Measurements from ENCODE around the gene CYP2S1. TPM values are rescaled to one million over a fixed set of nuclear protein-coding genes. Genes with fewer than 3 reads are reported as not detected.
A peak's percentile ranks its signal among the peaks of the same experiment; 100 is the strongest.
"Not testable (repeated sequence)": the region's sequence is repeated elsewhere in the genome, so short reads cannot be mapped to it uniquely, and the experiment has no call there.

The CYP2S1 gene
- 10 to 100 TPM in 2 of 3 donors, 1 to 10 TPM in 1; 9.1 to 45.4 (median 41.2) TPM for total RNA-seq
- long read RNA-seq, donor 1, transcript CYP2S1-201 (9 exons, 2,782 nt) = major isoform, 9 of 11 reads
- long read RNA-seq, donor 1, partial matches to known transcripts = 1 of 11 reads
- long read RNA-seq, donor 1, other reads (novel, unspliced or antisense) = 1 of 11 reads
- long read RNA-seq, donor 2, transcript CYP2S1-201 (9 exons, 2,782 nt) = major isoform, 5 of 11 reads
- long read RNA-seq, donor 2, partial matches to known transcripts = 0 of 11 reads
- long read RNA-seq, donor 2, other reads (novel, unspliced or antisense) = 6 of 11 reads

GRCh38 chr19:41192574-41193429, at the start of gene CYP2S1:
Gene CYP2S1 (plus strand): TSS chr19:41193219. CDS start chr19:41193265, 46 bp downstream.
- no peak for TF ChIP-seq CTCF (IDR thresholded peaks at IDR 0.05)
- intact Hi-C loops (cut with DNase I, micrococcal nuclease) = no loop called here
- DNase-seq (peak; percentile 78 to 88 (median 82)), ATAC-seq (peak; percentile 94)
- Histone ChIP-seq H3K36me3 (ENCODE audit: low read depth) (no peaks in the 10 kb centered on the region), H3K9me3 (no peaks in the 10 kb centered on the region), H3K4me1 (ENCODE audit: low read depth) (no peaks in the 10 kb centered on the region), H3K4me3 (peak within 1 kb of the TSS; percentile 47)

GRCh38 chr19:41144403-41144802, 48.6 kb upstream of the CYP2S1 start:
- DNase-seq (peak; percentile 70 to 99 (median 86)), ATAC-seq (peak; percentile 98)
- Histone ChIP-seq H3K4me3 (no peak overlapping the region), H3K9me3 (no peaks in the 10 kb centered on the region), H3K36me3 (ENCODE audit: low read depth) (no peaks in the 10 kb centered on the region), H3K4me1 (ENCODE audit: low read depth) (no peaks in the 10 kb centered on the region)
- peak; percentile 60 for TF ChIP-seq CTCF (IDR thresholded peaks at IDR 0.05)
- intact Hi-C loops (cut with DNase I, micrococcal nuclease) = loop anchor here in 1 of 2 donors (10.0 kb wide), 1 partner anchor 170 kb away; no protein-coding TSS in a partner anchor

- Histone ChIP-seq H3K4me1 (ENCODE audit: low read depth) (no peaks in the 10 kb centered on the region), H3K9me3 (no peaks in the 10 kb centered on the region), H3K4me3 (no peak overlapping the region), H3K36me3 (ENCODE audit: low read depth) (no peaks in the 10 kb centered on the region)
- DNase-seq (no peak), ATAC-seq (no peak)
- no peak for TF ChIP-seq CTCF (IDR thresholded peaks at IDR 0.05)
- intact Hi-C loops (cut with DNase I, micrococcal nuclease) = loop anchor here in 1 of 2 donors (10.0 kb wide), 1 partner anchor 175 kb away; no protein-coding TSS in a partner anchor
Measured at GRCh38 chr19:41149831-41150230, 43.2 kb upstream of the CYP2S1 start.

- ATAC-seq; H3K4me1 ChIP-seq (ENCODE audit: low read depth); intact Hi-C loops (cut with DNase I, micrococcal nuclease): not testable (repeated sequence)
Measured at GRCh38 chr19:41150986-41151385, 42.0 kb upstream of the CYP2S1 start.

GRCh38 chr19:41154060-41154459, 39.0 kb upstream of the CYP2S1 start:
- Histone ChIP-seq H3K4me3 (no peak overlapping the region), H3K36me3 (ENCODE audit: low read depth) (no peaks in the 10 kb centered on the region), H3K9me3 (no peaks in the 10 kb centered on the region), H3K4me1 (ENCODE audit: low read depth) (no peaks in the 10 kb centered on the region)
- intact Hi-C loops (cut with DNase I, micrococcal nuclease) = no loop called here
- no peak for TF ChIP-seq CTCF (IDR thresholded peaks at IDR 0.05)
- DNase-seq = no peak
- no peak for ATAC-seq

More at GRCh38 chr19:41150986-41151385, 42.0 kb upstream of the CYP2S1 start:
- not testable (repeated sequence) for H3K4me3 ChIP-seq; H3K36me3 ChIP-seq (ENCODE audit: low read depth); DNase-seq; H3K9me3 ChIP-seq

- DNase-seq (no peak), ATAC-seq (no peak)
- intact Hi-C loops (cut with DNase I, micrococcal nuclease) = no loop called here
- Histone ChIP-seq H3K4me3 (no peak overlapping the region), H3K36me3 (ENCODE audit: low read depth) (no peaks in the 10 kb centered on the region), H3K4me1 (ENCODE audit: low read depth) (no peaks in the 10 kb centered on the region), H3K9me3 (no peaks in the 10 kb centered on the region)
- TF ChIP-seq CTCF (IDR thresholded peaks at IDR 0.05) = no peak
Measured at GRCh38 chr19:41156207-41156606, 36.8 kb upstream of the CYP2S1 start.
